Erythroblast (primary cell): ENCODE data around the gene HNF4A.

Source experiments
- GATA1 ChIP-seq: IDR thresholded peaks from 2 replicates; pipeline ENCODE4 v1.6.1; 2011; ENCODE audit warnings: low read depth, mild to moderate bottlenecking, control low read depth, low read length, moderate library complexity
- POLR2A ChIP-seq: IDR thresholded peaks from 2 replicates; pipeline ENCODE4 v1.6.1; 2011; ENCODE audit warnings: mild to moderate bottlenecking, low read length

- TF ChIP-seq POLR2A (no peak), GATA1 (no peak)
These were observed 124.1 kb downstream of the HNF4A start for GRCh38 chr20:44479643-44480042.
